Pancreas (tissue), 10 donors: ENCODE results near the gene HERC6. TPM values are rescaled to one million over a fixed set of nuclear protein-coding genes. Genes with fewer than 3 reads are reported as not detected.
"Not testable (repeated sequence)": the region's sequence is repeated elsewhere in the genome, so short reads cannot be mapped to it uniquely, and the experiment has no call there.

ENCODE experiments used
- ATAC-seq, 4 donors: fragments of 200-7000 bp; cut with Tn5 transposase; one replicate each; pipeline versions ENCODE4 v1.8.0 to v1.9.1; 2020; ENCODE audit warnings: mild to moderate bottlenecking in 4 of 4, moderate library complexity in 4 of 4
- DNase-seq, 6 donors: peaks; one replicate each; pipeline ENCODE4 v3.0.0-alpha.2; 2020
- FAIRE-seq: peaks from 2 replicates; lab custom pipeline; 2012; peaks lifted over from hg19 to GRCh38; lab: Jason Lieb, UNC
- H3K27ac ChIP-seq, 4 donors: fragments of 200-600 bp; sonication (generic); 1 replicate in 3 of 4; 2 replicates in 1 of 4; pipeline versions ENCODE4 v1.5.0 to v1.8.0; 2020
- H3K27me3 ChIP-seq, 4 donors: fragments of 200-600 bp; one replicate each; pipeline ENCODE4 v1.8.0; 2021
- H3K36me3 ChIP-seq, 3 donors: fragments of 200-600 bp; sonication (generic) in 1 of 3; one replicate each; pipeline versions ENCODE4 v1.5.0 to v1.8.0; 2020 to 2021
- H3K4me1 ChIP-seq, 3 donors: fragments of 200-600 bp; one replicate each; pipeline ENCODE4 v1.8.0; 2021
- H3K4me3 ChIP-seq, 4 donors: fragments of 200-600 bp; sonication (generic) in 2 of 4; one replicate each; pipeline versions ENCODE4 v1.5.0 to v1.8.0; 2020 to 2021
- H3K9me3 ChIP-seq, 4 donors: fragments of 200-600 bp; one replicate each; pipeline ENCODE4 v1.8.0; 2021
- CTCF ChIP-seq, 4 donors: fragments of 200-600 bp; sonication (generic) in 3 of 4; IDR thresholded peaks; one replicate each; pipeline versions ENCODE4 v1.5.0 to v1.8.0; 2021; ENCODE audit warnings: antibody characterized with exemption in 4 of 4
- WGBS, 2 donors: extraction: QIAGEN DNeasy Blood & Tissue Kit; methylation state at CpG; one replicate each; pipeline ENCODE4 v1.1.7; 2013; 5-methylcytosine and 5-hydroxymethylcytosine counted together
- intact Hi-C, 3 donors: fragments of 100-400 bp; cut with DNase I; formaldehyde crosslinking; loops; one replicate each; pipeline versions ENCODE4 v1.11.1 to v1.14.2; 2022
- polyA plus RNA-seq, 2 donors: library from polyadenylated mRNA; stranded (reverse); fragments of 200-250 nt; gene quantifications; one replicate each; pipeline ENCODE4 v1.2.3, GENCODE V29; 2013
- total RNA-seq, 6 donors: library from RNA; stranded (reverse); fragmentation: NEBNext Ultra II Directional in 4 of 6; extraction: Animal tissue kit (Norgen Biotek cat#: 25700) in 4 of 6; gene quantifications; one replicate each; pipeline versions ENCODE4 v1.2.1 to v1.2.4, GENCODE V29; 2021 to 2023
- donor health status: healthy with polysubstance abuse.
- donor health status: DM: no; HTN: no; CAD: no; lungs with moderate emphysema.
- donor health status: DM: no; HTN: no; CAD: no.
- donor health status: control.
- donor health status: control.
- donor health status: Bipolar disorder and iron deficiency.
- donor health status: DM: yes; HTN: yes; CAD: no.
- donor health status: DM: no; HTN: no; CAD: no.
- donor health status: DM: no; HTN: no; CAD: no.
- donor health status: DM: yes; HTN: yes; CAD: no.

HERC6 gene
- 1 to 10 TPM; 2.7 to 8.3 (median 4.6) TPM for total RNA-seq
- 1 to 10 TPM; 2.6 to 6.2 TPM for polyA plus RNA-seq

- no peaks in the 10 kb centered on the region for H3K36me3 ChIP-seq
- peak; percentile 93 to 97 (median 95) for ATAC-seq
- peak within 1 kb of the TSS; percentile 55 to 97 (median 93) for H3K4me3 ChIP-seq
- no peaks in the 10 kb centered on the region for H3K9me3 ChIP-seq
- peak within 1 kb of the TSS; percentile 80 to 98 (median 92) for H3K27ac ChIP-seq
- TF ChIP-seq CTCF (IDR thresholded peaks at IDR 0.05), result peak; percentile 32 to 67 (median 55)
- 0 to 1% methylated on average over 54 to 62 of the region's 62 CpGs for WGBS, 2 donors
- no peaks in the 10 kb centered on the region for H3K27me3 ChIP-seq
- intact Hi-C loops, result loop anchor here in 1 of 3 donors (10.0 kb wide), 1 partner anchor 154 kb away; no protein-coding TSS in a partner anchor
- peak; percentile 73 to 89 (median 80) for DNase-seq
- H3K4me1 ChIP-seq, result peaks cover 0 to 7% (median 0%) of the 10 kb centered on the region in 3 donors
- FAIRE-seq, result no peak
Observed at GRCh38 chr4:88378691-88379559, at the start of gene HERC6. HERC6 (plus strand) TSS chr4:88378852; CDS start chr4:88378922, 70 bp downstream.

- H3K27me3 ChIP-seq, result no peaks in the 10 kb centered on the region
- no peak for ATAC-seq
- H3K36me3 ChIP-seq, result no peaks in the 10 kb centered on the region
- TF ChIP-seq CTCF (IDR thresholded peaks at IDR 0.05), result no peak
- H3K9me3 ChIP-seq, result no peaks in the 10 kb centered on the region
- no peak overlapping the region for H3K27ac ChIP-seq
- WGBS, 2 donors, result 100% methylated on average over 1 of the region's 1 CpG
- intact Hi-C loops, result no loop called here
- H3K4me1 ChIP-seq, result no peaks in the 10 kb centered on the region
- FAIRE-seq, result no peak
- H3K4me3 ChIP-seq, result no peak overlapping the region
- no peak for DNase-seq
Observed at GRCh38 chr4:88333741-88334405, 44.8 kb upstream of the HERC6 start.

DNA sequence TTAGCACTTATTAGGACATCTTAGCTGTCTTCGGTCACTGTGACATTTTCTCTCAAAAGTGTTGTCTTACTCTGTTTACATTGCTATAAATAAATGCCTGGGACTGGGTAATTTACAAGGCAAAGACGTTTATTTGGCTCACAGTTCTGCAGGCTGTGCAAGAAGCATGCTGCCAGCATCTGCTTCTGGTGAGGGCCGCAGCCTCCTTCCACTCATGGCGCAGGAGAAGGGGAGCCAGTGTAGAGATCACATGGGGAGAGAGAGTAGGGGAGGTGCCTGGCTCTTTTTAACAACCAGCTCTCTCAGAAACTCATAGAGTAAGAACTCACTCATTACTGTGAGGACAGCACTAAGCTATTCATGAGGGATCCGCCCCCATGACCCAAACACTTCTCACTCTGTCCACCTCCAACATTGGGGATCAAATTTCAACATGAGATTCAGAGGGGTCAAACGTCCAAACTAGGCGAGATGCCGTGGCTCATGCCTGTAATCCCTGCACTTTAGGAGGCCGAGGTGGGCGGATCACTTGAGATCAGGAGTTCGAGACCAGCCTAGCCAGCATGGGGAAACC lies 43.5 kb upstream of the HERC6 start:
- TF ChIP-seq CTCF (IDR thresholded peaks at IDR 0.05), result no peak

DNA sequence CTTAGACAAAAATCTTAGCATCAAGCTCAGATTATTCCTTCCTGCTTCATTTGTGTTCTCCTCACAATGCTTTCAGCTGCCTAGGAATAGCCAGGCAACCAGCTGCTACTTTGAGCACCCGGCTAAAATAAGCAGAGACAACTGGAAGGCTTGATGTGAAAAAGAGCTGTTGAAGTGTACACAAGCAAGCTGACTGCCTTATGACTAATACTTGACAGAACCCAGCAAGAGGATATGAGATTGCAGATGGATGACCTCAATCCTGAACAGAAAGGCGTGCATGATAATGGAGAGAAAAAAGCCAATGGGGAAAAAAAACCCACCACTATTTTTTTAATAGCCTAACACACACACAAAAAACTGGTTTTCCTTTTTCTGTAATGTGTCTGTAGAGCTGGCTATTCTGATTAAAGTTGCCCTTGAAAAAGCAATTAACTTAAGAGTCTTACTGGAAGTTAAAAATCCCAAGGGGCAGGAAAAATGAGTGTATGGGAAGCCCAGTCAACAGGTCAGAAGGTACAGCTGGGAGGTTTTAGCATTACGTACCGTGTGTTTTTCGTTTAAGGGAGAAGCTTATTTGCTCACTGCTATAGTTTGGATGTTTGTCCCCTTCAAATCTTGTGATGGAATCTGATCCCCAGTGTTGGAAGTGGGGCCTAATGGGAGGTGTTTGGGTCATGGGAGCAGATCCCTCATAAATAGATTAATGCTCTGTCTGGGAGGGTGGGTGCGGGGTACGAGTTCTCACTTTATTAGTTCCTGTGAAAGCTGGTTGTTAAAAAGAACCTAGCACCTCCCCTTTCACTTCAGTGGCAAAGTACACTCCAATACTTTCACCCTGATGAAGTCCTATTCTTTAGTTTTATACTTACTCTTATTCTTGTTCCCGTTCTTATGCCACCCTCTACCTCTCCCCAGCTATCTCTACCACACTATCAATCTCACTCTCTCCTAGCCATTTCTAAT lies 37.1 kb upstream of the HERC6 start:
- Histone ChIP-seq H3K4me1 (no peaks in the 10 kb centered on the region), H3K27ac (no peak overlapping the region), H3K27me3 (no peaks in the 10 kb centered on the region), H3K36me3 (no peaks in the 10 kb centered on the region), H3K4me3 (no peak overlapping the region), H3K9me3 (no peaks in the 10 kb centered on the region)
- FAIRE-seq (no peak), ATAC-seq (peak in 3 of 4 donors; percentile 77 to 94 (median 89)), DNase-seq (peak in 1 of 6 donors; percentile 10)
- TF ChIP-seq CTCF (IDR thresholded peaks at IDR 0.05), result no peak
- intact Hi-C loops, result no loop called here
- WGBS, 2 donors, result 72 to 73% methylated on average over 8 of the region's 8 CpGs

More for the DNA sequence above, 43.5 kb upstream of the HERC6 start:
- H3K9me3 ChIP-seq, result no peaks in the 10 kb centered on the region
- H3K4me3 ChIP-seq, result no peak overlapping the region
- no peaks in the 10 kb centered on the region for H3K27me3 ChIP-seq
- no peaks in the 10 kb centered on the region for H3K36me3 ChIP-seq
- intact Hi-C loops, result no loop called here
- FAIRE-seq (no peak), ATAC-seq (peak; percentile 40 to 88 (median 74)), DNase-seq (peak in 2 of 6 donors; percentile 12 to 30)
- no peaks in the 10 kb centered on the region for H3K4me1 ChIP-seq
- H3K27ac ChIP-seq, result no peak overlapping the region
- 43 to 48% methylated on average over 11 of the region's 11 CpGs for WGBS, 2 donors

GRCh38 chr4:88346902-88347301 lies 31.8 kb upstream of the HERC6 start:
- ATAC-seq, intact Hi-C loops, H3K27me3 ChIP-seq, H3K4me1 ChIP-seq, DNase-seq, FAIRE-seq, H3K4me3 ChIP-seq, H3K36me3 ChIP-seq, H3K27ac ChIP-seq, H3K9me3 ChIP-seq: not testable (repeated sequence)
- whole genome bisulfite sequencing, 2 donors, result 80 to 96% methylated on average over 3 of the region's 3 CpGs

GRCh38 chr4:88348761-88349160 lies 29.9 kb upstream of the HERC6 start:
- WGBS, 2 donors, result 79 to 87% methylated on average over 7 of the region's 7 CpGs
- ATAC-seq, FAIRE-seq: not testable (repeated sequence)

More at GRCh38 chr4:88348761-88349160, 29.9 kb upstream of the HERC6 start:
- H3K27ac ChIP-seq, H3K27me3 ChIP-seq, DNase-seq, H3K4me1 ChIP-seq, H3K9me3 ChIP-seq, H3K36me3 ChIP-seq, H3K4me3 ChIP-seq, intact Hi-C loops: not testable (repeated sequence)
